ENCODE measurements around the gene PFDN6.

GRCh38 chr6:33276581-33276863 lies 12.9 kb upstream of the PFDN6 start:
- TF ChIP-seq CTCF (IDR thresholded peaks at IDR 0.05) (no peak), POLR2AphosphoS5 (IDR thresholded peaks at IDR 0.05) (no peak), POLR2A (IDR thresholded peaks at IDR 0.05) (no peak)
